ENCODE measurements around the gene JAKMIP2.

JAKMIP2 gene

GRCh38 chr5:147788023-147788422, 5.5 kb upstream of the JAKMIP2 start:
- H3K27ac ChIP-seq (ENCODE audit: low read depth, low read length, severe bottlenecking), result no peak overlapping the region
- no peaks in the 10 kb centered on the region for H3K36me3 ChIP-seq (ENCODE audit: control insufficient read depth, insufficient read depth, low read length)
- H3K4me1 ChIP-seq (ENCODE audit: control insufficient read depth, insufficient read depth, low read length, poor library complexity, severe bottlenecking), result no peaks in the 10 kb centered on the region
- no peak overlapping the region for H3K4me3 ChIP-seq (ENCODE audit: extremely low read depth, insufficient read depth, low read length, poor library complexity, severe bottlenecking)
- H3K9me3 ChIP-seq (ENCODE audit: control insufficient read depth, low read length), result no peaks in the 10 kb centered on the region

GRCh38 chr5:147786142-147786541, 3.6 kb upstream of the JAKMIP2 start:
- no peaks in the 10 kb centered on the region for H3K4me1 ChIP-seq (ENCODE audit: control insufficient read depth, insufficient read depth, low read length, poor library complexity, severe bottlenecking)
- WGBS, 2 experiments (ENCODE audit: insufficient coverage in 2 of 2), result no CpG with 5 or more reads among the region's 2 CpGs
- H3K9me3 ChIP-seq (ENCODE audit: control insufficient read depth, low read length), result no peaks in the 10 kb centered on the region
- no peaks in the 10 kb centered on the region for H3K36me3 ChIP-seq (ENCODE audit: control insufficient read depth, insufficient read depth, low read length)
- H3K27ac ChIP-seq (ENCODE audit: low read depth, low read length, severe bottlenecking), result no peak overlapping the region
- H3K4me3 ChIP-seq (ENCODE audit: extremely low read depth, insufficient read depth, low read length, poor library complexity, severe bottlenecking), result no peak overlapping the region

- Histone ChIP-seq H3K4me3 (ENCODE audit: extremely low read depth, insufficient read depth, low read length, poor library complexity, severe bottlenecking) (no peak overlapping the region), H3K36me3 (ENCODE audit: control insufficient read depth, insufficient read depth, low read length) (no peaks in the 10 kb centered on the region), H3K9me3 (ENCODE audit: control insufficient read depth, low read length) (no peaks in the 10 kb centered on the region), H3K27ac (ENCODE audit: low read depth, low read length, severe bottlenecking) (no peak overlapping the region), H3K4me1 (ENCODE audit: control insufficient read depth, insufficient read depth, low read length, poor library complexity, severe bottlenecking) (no peaks in the 10 kb centered on the region)
- WGBS, 2 experiments (ENCODE audit: insufficient coverage in 2 of 2), result 60% methylated on average over 1 of the region's 8 CpGs; no CpG with 5 or more reads in 1 of the 2 experiments
Measured at GRCh38 chr5:147784146-147784987, 1.8 kb upstream of the JAKMIP2 start.

- no peak overlapping the region for H3K27ac ChIP-seq (ENCODE audit: low read depth, low read length, severe bottlenecking)
- H3K4me3 ChIP-seq (ENCODE audit: extremely low read depth, insufficient read depth, low read length, poor library complexity, severe bottlenecking), result peak overlapping the region; percentile 52
- WGBS, 2 experiments (ENCODE audit: insufficient coverage in 2 of 2), result 52 to 67% methylated on average over 3 of the region's 5 CpGs
- no peaks in the 10 kb centered on the region for H3K36me3 ChIP-seq (ENCODE audit: control insufficient read depth, insufficient read depth, low read length)
- no peaks in the 10 kb centered on the region for H3K9me3 ChIP-seq (ENCODE audit: control insufficient read depth, low read length)
- no peaks in the 10 kb centered on the region for H3K4me1 ChIP-seq (ENCODE audit: control insufficient read depth, insufficient read depth, low read length, poor library complexity, severe bottlenecking)
Measured at GRCh38 chr5:147780924-147781573, 1.5 kb downstream of the JAKMIP2 start.

- Histone ChIP-seq H3K4me1 (ENCODE audit: control insufficient read depth, insufficient read depth, low read length, poor library complexity, severe bottlenecking) (no peaks in the 10 kb centered on the region), H3K27ac (ENCODE audit: low read depth, low read length, severe bottlenecking) (no peak overlapping the region)
- WGBS, 2 experiments (ENCODE audit: insufficient coverage in 2 of 2), result 80 to 100% methylated on average over 1 of the region's 1 CpG
Measured at GRCh38 chr5:147779694-147780093, 2.8 kb downstream of the JAKMIP2 start.

GRCh38 chr5:147776989-147777388, 5.5 kb downstream of the JAKMIP2 start:
- H3K4me3 ChIP-seq (ENCODE audit: extremely low read depth, insufficient read depth, low read length, poor library complexity, severe bottlenecking), result no peak overlapping the region
- 100% methylated on average over 1 to 2 of the region's 4 CpGs for WGBS, 2 experiments (ENCODE audit: insufficient coverage in 2 of 2)
- H3K4me1 ChIP-seq (ENCODE audit: control insufficient read depth, insufficient read depth, low read length, poor library complexity, severe bottlenecking), result no peaks in the 10 kb centered on the region
- no peak overlapping the region for H3K27ac ChIP-seq (ENCODE audit: low read depth, low read length, severe bottlenecking)
- H3K36me3 ChIP-seq (ENCODE audit: control insufficient read depth, insufficient read depth, low read length), result no peaks in the 10 kb centered on the region
- no peaks in the 10 kb centered on the region for H3K9me3 ChIP-seq (ENCODE audit: control insufficient read depth, low read length)

More at GRCh38 chr5:147779694-147780093, 2.8 kb downstream of the JAKMIP2 start:
- Histone ChIP-seq H3K9me3 (ENCODE audit: control insufficient read depth, low read length) (no peaks in the 10 kb centered on the region), H3K4me3 (ENCODE audit: extremely low read depth, insufficient read depth, low read length, poor library complexity, severe bottlenecking) (no peak overlapping the region), H3K36me3 (ENCODE audit: control insufficient read depth, insufficient read depth, low read length) (no peaks in the 10 kb centered on the region)

GRCh38 chr5:147773587-147773986, 8.9 kb downstream of the JAKMIP2 start:
- Histone ChIP-seq H3K4me1 (ENCODE audit: control insufficient read depth, insufficient read depth, low read length, poor library complexity, severe bottlenecking) (no peaks in the 10 kb centered on the region), H3K4me3 (ENCODE audit: extremely low read depth, insufficient read depth, low read length, poor library complexity, severe bottlenecking) (no peak overlapping the region), H3K9me3 (ENCODE audit: control insufficient read depth, low read length) (no peaks in the 10 kb centered on the region), H3K27ac (ENCODE audit: low read depth, low read length, severe bottlenecking) (no peak overlapping the region), H3K36me3 (ENCODE audit: control insufficient read depth, insufficient read depth, low read length) (no peaks in the 10 kb centered on the region)
- WGBS, 2 experiments (ENCODE audit: insufficient coverage in 2 of 2), result 92% methylated on average over 2 of the region's 2 CpGs; no CpG with 5 or more reads in 1 of the 2 experiments

- WGBS, 2 experiments (ENCODE audit: insufficient coverage in 2 of 2), result 98 to 100% methylated on average over 3 to 5 of the region's 6 CpGs
- H3K4me3 ChIP-seq (ENCODE audit: extremely low read depth, insufficient read depth, low read length, poor library complexity, severe bottlenecking), result no peak overlapping the region
- H3K36me3 ChIP-seq (ENCODE audit: control insufficient read depth, insufficient read depth, low read length), result no peaks in the 10 kb centered on the region
- H3K27ac ChIP-seq (ENCODE audit: low read depth, low read length, severe bottlenecking), result no peak overlapping the region
- H3K4me1 ChIP-seq (ENCODE audit: control insufficient read depth, insufficient read depth, low read length, poor library complexity, severe bottlenecking), result no peaks in the 10 kb centered on the region
- no peaks in the 10 kb centered on the region for H3K9me3 ChIP-seq (ENCODE audit: control insufficient read depth, low read length)
Measured at GRCh38 chr5:147773139-147773538, 9.4 kb downstream of the JAKMIP2 start.

GRCh38 chr5:147767048-147767447, 15.5 kb downstream of the JAKMIP2 start:
- Histone ChIP-seq H3K4me3 (ENCODE audit: extremely low read depth, insufficient read depth, low read length, poor library complexity, severe bottlenecking) (no peak overlapping the region), H3K36me3 (ENCODE audit: control insufficient read depth, insufficient read depth, low read length) (no peaks in the 10 kb centered on the region), H3K9me3 (ENCODE audit: control insufficient read depth, low read length) (no peaks in the 10 kb centered on the region), H3K4me1 (ENCODE audit: control insufficient read depth, insufficient read depth, low read length, poor library complexity, severe bottlenecking) (no peaks in the 10 kb centered on the region), H3K27ac (ENCODE audit: low read depth, low read length, severe bottlenecking) (no peak overlapping the region)
- no CpG with 5 or more reads among the region's 4 CpGs for WGBS, 2 experiments (ENCODE audit: insufficient coverage in 2 of 2)

- Histone ChIP-seq H3K9me3 (ENCODE audit: control insufficient read depth, low read length) (no peaks in the 10 kb centered on the region), H3K36me3 (ENCODE audit: control insufficient read depth, insufficient read depth, low read length) (no peaks in the 10 kb centered on the region), H3K4me3 (ENCODE audit: extremely low read depth, insufficient read depth, low read length, poor library complexity, severe bottlenecking) (no peak overlapping the region), H3K27ac (ENCODE audit: low read depth, low read length, severe bottlenecking) (peak overlapping the region; percentile 60), H3K4me1 (ENCODE audit: control insufficient read depth, insufficient read depth, low read length, poor library complexity, severe bottlenecking) (no peaks in the 10 kb centered on the region)
- WGBS, 2 experiments (ENCODE audit: insufficient coverage in 2 of 2), result 70 to 75% methylated on average over 2 to 3 of the region's 4 CpGs
Measured at GRCh38 chr5:147763791-147764525, 18.6 kb downstream of the JAKMIP2 start.

Measured in mesodermal cell (in vitro differentiated cells).